A549 (cell line): ENCODE data around the gene RABGAP1L. TPM values are rescaled to one million over a fixed set of nuclear protein-coding genes. Genes with fewer than 3 reads are reported as not detected.

Source experiments
- ATAC-seq, 2 experiments: fragments of 200-7000 bp in 1 of 2; fragments of >200 bp in 1 of 2; cut with Nextera tagmentation in 1 of 2; cut with Tn5 transposase in 1 of 2; 3 replicates each; pipeline versions ENCODE4 v1.8.0 to v1.9.1; 2018 to 2020; ENCODE audit warnings: mild to moderate bottlenecking in 1 of 2, moderate library complexity in 1 of 2
- CTCF ChIA-PET: fragments of 300-600 bp; sonication (Branson Sonifier 250); formaldehyde crosslinking; extraction: SDS; loops from one replicate; lab custom pipeline; 2021; ENCODE audit warnings: antibody characterized with exemption, inconsistent platforms; lab: Yijun Ruan, JAX
- POLR2A ChIA-PET: fragments of 350-600 bp; formaldehyde crosslinking; extraction: SDS; loops from one replicate; lab custom pipeline; 2021; ENCODE audit warnings: antibody characterized with exemption, inconsistent platforms; lab: Yijun Ruan, JAX
- DNase-seq, 2 experiments: peaks; one replicate each; pipeline versions ENCODE4 v3.0.0 to v3.0.0-alpha.2; 2011 to 2016; ENCODE audit warnings: low read depth in 1 of 2, low spot score in 1 of 2
- FAIRE-seq: peaks from 2 replicates; lab custom pipeline; 2011; peaks lifted over from hg19 to GRCh38; lab: Jason Lieb, UNC
- H3K27ac ChIP-seq, 2 experiments: fragments of >200 bp; sonication (Bioruptor Twin); formaldehyde crosslinking; 3 replicates each; pipeline ENCODE4 v1.5.1; 2016 to 2017
- H3K4me1 ChIP-seq: fragments of >200 bp; sonication (Bioruptor Twin); formaldehyde crosslinking; 3 replicates; pipeline ENCODE4 v1.6.1; 2016
- H3K4me2 ChIP-seq: fragments of >200 bp; sonication (Bioruptor Twin); formaldehyde crosslinking; 3 replicates; pipeline ENCODE4 v1.6.1; 2016
- H3K4me3 ChIP-seq: fragments of >200 bp; sonication (Bioruptor Twin); formaldehyde crosslinking; 3 replicates; pipeline ENCODE4 v1.5.1; 2016
- H3K9me3 ChIP-seq: fragments of >200 bp; sonication (Bioruptor Twin); formaldehyde crosslinking; 3 replicates; pipeline ENCODE4 v1.6.1; 2016
- BHLHE40 ChIP-seq: IDR thresholded peaks from 2 replicates; pipeline ENCODE4 v1.6.1; 2012; ENCODE audit warnings: low read depth, low read length, inconsistent platforms
- CBX2 ChIP-seq: fragments of 200-600 bp; sonication (generic); IDR thresholded peaks from 2 replicates; pipeline ENCODE4 v1.6.1; 2016; ENCODE audit warnings: low read depth, mild to moderate bottlenecking, borderline replicate concordance
- CHD4 ChIP-seq: fragments of 200-600 bp; sonication (generic); IDR thresholded peaks from 2 replicates; pipeline ENCODE4 v1.6.1; 2016; ENCODE audit warnings: antibody characterized with exemption, mild to moderate bottlenecking, borderline replicate concordance
- EHF ChIP-seq: fragments of 250-450 bp; sonication (Bioruptor Pico); IDR thresholded peaks from 2 replicates; pipeline ENCODE4 v1.5.0; 2020; ENCODE audit warnings: mild to moderate bottlenecking
- ESRRA ChIP-seq: fragments of 150-350 bp; IDR thresholded peaks from 2 replicates; pipeline ENCODE4 v1.6.1; 2014; ENCODE audit warnings: mild to moderate bottlenecking, low read length, borderline replicate concordance
- FOSB ChIP-seq: fragments of 250-450 bp; sonication (Bioruptor Pico); IDR thresholded peaks from 2 replicates; pipeline ENCODE4 v1.5.0; 2020; ENCODE audit warnings: mild to moderate bottlenecking, moderate library complexity
- FOXS1 ChIP-seq: fragments of 250-450 bp; sonication (Bioruptor Pico); IDR thresholded peaks from 2 replicates; pipeline ENCODE4 v1.5.0; 2020; ENCODE audit warnings: mild to moderate bottlenecking, moderate library complexity
- HDAC2 ChIP-seq: fragments of 200-600 bp; sonication (generic); IDR thresholded peaks from 2 replicates; pipeline ENCODE4 v1.6.1; 2016
- HEYL ChIP-seq: fragments of 250-450 bp; sonication (Bioruptor Pico); IDR thresholded peaks from 2 replicates; pipeline ENCODE4 v1.8.0; 2021; ENCODE audit warnings: mild to moderate bottlenecking, moderate library complexity
- HOXB13 ChIP-seq: fragments of 250-450 bp; sonication (Bioruptor Pico); IDR thresholded peaks from 2 replicates; pipeline ENCODE4 v1.5.0; 2020; ENCODE audit warnings: low read depth, mild to moderate bottlenecking, moderate library complexity
- HOXB5 ChIP-seq: fragments of 250-450 bp; sonication (Bioruptor Pico); IDR thresholded peaks from 2 replicates; pipeline ENCODE4 v1.5.0; 2020; ENCODE audit warnings: mild to moderate bottlenecking, moderate library complexity
- JUNB ChIP-seq: fragments of >200 bp; sonication (Bioruptor Twin); formaldehyde crosslinking; IDR thresholded peaks from 2 replicates; pipeline ENCODE4 v1.6.1; 2016
- KDM1A ChIP-seq: fragments of 200-600 bp; sonication (generic); IDR thresholded peaks from 2 replicates; pipeline ENCODE4 v1.6.1; 2016; ENCODE audit warnings: low read depth, mild to moderate bottlenecking
- KDM5A ChIP-seq: fragments of 200-600 bp; sonication (generic); IDR thresholded peaks from 2 replicates; pipeline ENCODE4 v1.6.1; 2016; ENCODE audit warnings: antibody characterized with exemption, mild to moderate bottlenecking
- NFE2L2 ChIP-seq: fragments of 150-350 bp; conservative IDR thresholded peaks from 2 replicates; pipeline ENCODE4 v1.6.1; 2014; ENCODE audit warnings: low read length
- NPAS2 ChIP-seq: fragments of 250-450 bp; sonication (Bioruptor Pico); IDR thresholded peaks from 2 replicates; pipeline ENCODE4 v1.8.0; 2022; ENCODE audit warnings: mild to moderate bottlenecking, moderate library complexity, borderline replicate concordance
- NR3C1 ChIP-seq: fragments of >200 bp; sonication (Bioruptor Twin); formaldehyde crosslinking; IDR thresholded peaks from 3 replicates; pipeline ENCODE4 v1.6.1; 2017
- POLR2AphosphoS2 ChIP-seq: conservative IDR thresholded peaks from 2 replicates; pipeline ENCODE4 v1.6.1; 2012; ENCODE audit warnings: low read length, improper control_type of control experiment, inconsistent platforms
- RAD21 ChIP-seq, 2 experiments: fragments of >200 bp in 1 of 2; sonication (Bioruptor Twin) in 1 of 2; formaldehyde crosslinking in 1 of 2; IDR thresholded peaks in 1 of 2; conservative IDR thresholded peaks in 1 of 2; 2 replicates in 1 of 2; 3 replicates in 1 of 2; pipeline ENCODE4 v1.6.1; 2012 to 2018; ENCODE audit warnings: inconsistent platforms in 1 of 2
- RARB ChIP-seq: fragments of 250-450 bp; sonication (Bioruptor Pico); IDR thresholded peaks from 2 replicates; pipeline ENCODE4 v1.8.0; 2021; ENCODE audit warnings: mild to moderate bottlenecking, moderate library complexity
- SREBF2 ChIP-seq: fragments of 450-650 bp; IDR thresholded peaks from 2 replicates; pipeline ENCODE4 v1.6.1; 2014; ENCODE audit warnings: mild to moderate bottlenecking, moderate library complexity
- TFCP2L1 ChIP-seq: fragments of 250-450 bp; sonication (Bioruptor Pico); IDR thresholded peaks from 2 replicates; pipeline ENCODE4 v1.5.0; 2021; ENCODE audit warnings: mild to moderate bottlenecking
- ZFP36 ChIP-seq: fragments of 450-650 bp; IDR thresholded peaks from 2 replicates; pipeline ENCODE4 v1.6.1; 2014; ENCODE audit warnings: borderline replicate concordance; ENCODE audit not compliant: partially characterized antibody
- ZNF302 ChIP-seq: fragments of 250-450 bp; sonication (Bioruptor Pico); IDR thresholded peaks from 2 replicates; pipeline ENCODE4 v1.9.0; 2021; ENCODE audit warnings: inconsistent platforms, mild to moderate bottlenecking, moderate library complexity
- ZSCAN20 ChIP-seq: fragments of 250-450 bp; sonication (Bioruptor Pico); IDR thresholded peaks from 2 replicates; pipeline ENCODE4 v1.8.0; 2022; ENCODE audit warnings: mild to moderate bottlenecking, moderate library complexity
- WGBS: methylation state at CpG from one replicate; pipeline ENCODE4 v1.1.6; 2017; ENCODE audit errors: missing lambda C conversion rate; 5-methylcytosine and 5-hydroxymethylcytosine counted together
- polyA plus RNA-seq, 4 experiments: library from polyadenylated mRNA; depleted of rRNA in 3 of 4; stranded (reverse); fragments of >200 nt; fragmentation: RNase III in 1 of 4; extraction: RNeasy Plus Mini Kit Qiagen cat#74134 plus additional on column Dnase treatment in 1 of 4; gene quantifications; 2 replicates in 3 of 4; 3 replicates in 1 of 4; pipeline ENCODE4 v1.2.3, GENCODE V29; 2011 to 2017
- TF ChIP-seq, protein P1 (sequence below): IDR thresholded peaks from 2 replicates; pipeline ENCODE4 v1.6.1; 2012
- TF ChIP-seq, protein P2 (sequence below): fragments of 150-350 bp; IDR thresholded peaks from 2 replicates; pipeline ENCODE4 v1.6.1; 2014; ENCODE audit warnings: low read depth, mild to moderate bottlenecking, low read length

The RABGAP1L gene
- polyA plus RNA-seq, 2 of the 4 experiments (the other 2 are of a cell fraction) = 8.2 to 18.6 TPM

DNA sequence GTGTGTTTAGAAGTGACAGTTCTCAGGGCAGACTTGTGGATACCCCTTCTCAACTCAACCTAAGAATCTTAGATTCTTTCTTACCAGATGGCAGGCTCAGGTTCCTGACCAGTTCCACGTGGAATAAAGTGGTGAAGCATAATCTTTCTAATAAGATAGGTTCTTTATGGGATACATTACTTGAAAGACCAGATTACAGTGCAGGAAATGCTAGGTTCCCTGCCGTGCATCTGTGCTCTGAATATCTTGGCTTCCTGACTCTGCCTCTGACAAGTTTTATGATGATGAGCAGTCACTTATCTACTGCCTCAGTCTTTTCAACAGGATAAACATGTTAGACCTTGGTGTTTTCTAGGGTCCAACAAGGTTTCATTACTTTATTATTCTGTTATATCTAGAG, 632.5 kb downstream of the RABGAP1L start:
- 43% methylated on average over 2 of the region's 2 CpGs for WGBS
- POLR2A ChIA-PET = no interaction called here
- H3K4me3 ChIP-seq = no peak overlapping the region
- H3K4me1 ChIP-seq = peaks cover 18% of the 10 kb centered on the region; the same call in 2 of the 3 replicates
- no peaks in the 10 kb centered on the region for H3K9me3 ChIP-seq
- DNase-seq (no peak), FAIRE-seq (no peak)
- TF ChIP-seq BHLHE40 = no peak
- TF ChIP-seq, all 56 proteins: peak for 0
- CTCF ChIA-PET = no interaction called here
- H3K4me2 ChIP-seq = no peak overlapping the region
- H3K27ac ChIP-seq = no peak overlapping the region
- no peak for ATAC-seq

DNA sequence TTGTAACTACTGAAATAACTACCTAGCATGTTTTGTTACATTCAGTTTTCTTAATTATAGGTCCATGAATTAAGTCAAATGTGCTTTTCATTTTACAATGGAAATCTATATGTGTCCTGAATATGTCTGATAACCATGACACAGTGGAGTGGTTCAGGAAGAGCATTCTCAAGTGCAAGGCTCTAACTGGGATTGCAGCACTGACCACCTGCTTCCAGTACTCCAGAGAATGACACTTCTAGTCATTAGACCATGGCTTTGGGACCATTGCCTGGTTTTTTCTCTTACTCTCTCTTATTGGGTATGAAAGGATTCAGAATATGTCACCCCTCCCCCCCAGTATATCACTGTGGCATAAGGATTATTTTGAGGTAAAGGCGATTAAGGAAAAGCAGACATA, 635.5 kb downstream of the RABGAP1L start:
- FAIRE-seq (no peak), ATAC-seq (no peak), DNase-seq (no peak)
- H3K4me1 ChIP-seq = peaks cover 15% of the 10 kb centered on the region; the same call in 1 of the 3 replicates
- H3K27ac ChIP-seq = no peak overlapping the region
- no peak for TF ChIP-seq EHF (CRISPR knock-in tag)
- TF ChIP-seq, protein P1, sequence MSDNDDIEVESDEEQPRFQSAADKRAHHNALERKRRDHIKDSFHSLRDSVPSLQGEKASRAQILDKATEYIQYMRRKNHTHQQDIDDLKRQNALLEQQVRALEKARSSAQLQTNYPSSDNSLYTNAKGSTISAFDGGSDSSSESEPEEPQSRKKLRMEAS = no peak
- TF ChIP-seq ZFP36 = no peak
- TF ChIP-seq JUNB = no peak
- TF ChIP-seq ZSCAN20 (CRISPR knock-in tag) = no peak
- TF ChIP-seq POLR2AphosphoS2 = no peak
- TF ChIP-seq NFE2L2 = no peak
- TF ChIP-seq BHLHE40 = no peak
- no peak for TF ChIP-seq NPAS2 (CRISPR knock-in tag)
- TF ChIP-seq HDAC2 = no peak
- TF ChIP-seq RAD21 (conservative IDR thresholded peaks at IDR 0.05 in 1 of 2, IDR thresholded peaks at IDR 0.05 in 1 of 2) = no peak
- no peaks in the 10 kb centered on the region for H3K9me3 ChIP-seq
- no peak overlapping the region for H3K4me3 ChIP-seq
- H3K4me2 ChIP-seq = no peak overlapping the region
- 100% methylated on average over 1 of the region's 1 CpG for WGBS
- ChIA-PET CTCF (interaction anchor here (0.7 to 2.1 kb wide), 2 partner anchors 12 to 15 kb away, joined by 3 to 5 read pairs; no protein-coding TSS in a partner anchor), POLR2A (no interaction called here)

DNA sequence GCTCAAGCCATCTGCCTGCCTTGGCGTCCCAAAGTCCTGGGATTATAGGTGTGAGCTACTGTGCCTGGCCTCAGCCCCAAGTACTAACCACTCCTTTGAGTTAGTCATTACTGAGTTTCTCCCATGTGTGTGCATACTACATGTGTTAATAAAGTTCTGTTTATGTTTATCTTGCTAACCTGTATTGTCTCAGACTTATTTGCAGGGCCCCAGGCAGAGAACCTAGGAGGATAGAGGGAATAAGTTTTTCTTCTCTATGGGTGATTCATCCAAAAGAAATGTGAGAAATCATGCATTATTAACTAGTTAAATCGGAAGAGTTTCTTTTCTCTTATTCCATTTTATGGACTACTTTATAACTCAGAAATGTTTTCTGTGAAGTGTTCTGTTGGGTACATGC, 636.5 kb downstream of the RABGAP1L start:
- no peak for TF ChIP-seq FOSB (CRISPR knock-in tag)
- no peak for TF ChIP-seq HEYL (CRISPR knock-in tag)
- no peak for TF ChIP-seq ESRRA
- no peak for TF ChIP-seq SREBF2
- ChIA-PET CTCF (interaction anchor here (2.1 kb wide), 1 partner anchor 13 kb away, joined by 5 read pairs; no protein-coding TSS in a partner anchor), POLR2A (no interaction called here)
- Histone ChIP-seq H3K9me3 (no peaks in the 10 kb centered on the region), H3K4me2 (no peak overlapping the region), H3K27ac (no peak overlapping the region), H3K4me3 (no peak overlapping the region), H3K4me1 (peaks cover 20% of the 10 kb centered on the region; the same call in 1 of the 3 replicates)
- DNase-seq = peak in 1 of 2 experiments; percentile 8
- no peak for ATAC-seq
- FAIRE-seq = no peak
- 46% methylated on average over 2 of the region's 2 CpGs for WGBS

DNA sequence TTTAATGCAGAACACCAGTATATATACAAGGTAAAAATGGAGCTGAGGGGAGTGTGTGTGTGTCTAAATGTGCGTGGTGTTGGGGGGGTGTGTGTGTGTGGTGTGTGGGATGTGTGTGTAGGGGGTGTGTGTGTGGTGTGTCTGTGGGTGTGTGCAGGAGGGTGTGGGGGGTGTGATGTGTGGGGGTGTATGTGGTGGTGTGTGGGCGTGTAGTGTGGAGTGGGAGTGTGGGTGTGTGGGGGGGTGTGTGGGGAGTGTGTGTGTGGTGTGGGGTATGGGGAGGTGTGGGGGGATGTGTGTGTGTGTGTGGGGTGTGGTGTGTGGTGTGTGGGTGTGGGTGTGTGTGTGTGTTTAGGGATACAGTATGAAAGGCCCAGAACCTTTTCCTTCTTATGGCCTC, 638.1 kb downstream of the RABGAP1L start:
- CTCF ChIA-PET = no interaction called here
- WGBS = 96% methylated on average over 2 of the region's 2 CpGs
- ATAC-seq (no peak), FAIRE-seq (no peak), DNase-seq (no peak)
- peaks cover 20% of the 10 kb centered on the region; the same call in 1 of the 3 replicates for H3K4me1 ChIP-seq
- no peak overlapping the region for H3K4me2 ChIP-seq
- no peak for TF ChIP-seq FOXS1 (CRISPR knock-in tag)
- TF ChIP-seq, protein P2, sequence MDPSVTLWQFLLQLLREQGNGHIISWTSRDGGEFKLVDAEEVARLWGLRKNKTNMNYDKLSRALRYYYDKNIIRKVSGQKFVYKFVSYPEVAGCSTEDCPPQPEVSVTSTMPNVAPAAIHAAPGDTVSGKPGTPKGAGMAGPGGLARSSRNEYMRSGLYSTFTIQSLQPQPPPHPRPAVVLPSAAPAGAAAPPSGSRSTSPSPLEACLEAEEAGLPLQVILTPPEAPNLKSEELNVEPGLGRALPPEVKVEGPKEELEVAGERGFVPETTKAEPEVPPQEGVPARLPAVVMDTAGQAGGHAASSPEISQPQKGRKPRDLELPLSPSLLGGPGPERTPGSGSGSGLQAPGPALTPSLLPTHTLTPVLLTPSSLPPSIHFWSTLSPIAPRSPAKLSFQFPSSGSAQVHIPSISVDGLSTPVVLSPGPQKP = no peak
- no peak for TF ChIP-seq BHLHE40
- no peak for TF ChIP-seq KDM5A
- TF ChIP-seq NR3C1 = no peak
- no peak for TF ChIP-seq RARB
- no peak for TF ChIP-seq ZNF302
- TF ChIP-seq HOXB5 (CRISPR knock-in tag) = no peak
- no peak for TF ChIP-seq CHD4
- no peak for TF ChIP-seq ZSCAN20 (CRISPR knock-in tag)
- no peak for TF ChIP-seq KDM1A
- no peak for TF ChIP-seq HOXB13
- TF ChIP-seq CBX2 = no peak
- TF ChIP-seq TFCP2L1 = no peak
- no peak overlapping the region for H3K4me3 ChIP-seq
- POLR2A ChIA-PET = no interaction called here
- no peak overlapping the region for H3K27ac ChIP-seq
- H3K9me3 ChIP-seq = no peaks in the 10 kb centered on the region
